ENCODE results near the gene VSTM5. TPM values are rescaled to one million over a fixed set of nuclear protein-coding genes. Genes with fewer than 3 reads are reported as not detected.

VSTM5 gene
- total RNA-seq, 1 experiment from 2014 or later: 0.35 TPM

GRCh38 chr11:93791493-93791892, 58.9 kb downstream of the VSTM5 start:
- Mint-ChIP-seq H3K4me1 (peaks cover 5% of the 10 kb centered on the region), H3K4me3 (no peak overlapping the region), H3K27ac (no peak overlapping the region), H3K36me3 (peaks cover 81% of the 10 kb centered on the region), H3K9me3 (no peaks in the 10 kb centered on the region), H3K27me3 (ENCODE audit: low read depth) (no peaks in the 10 kb centered on the region)
- CTCF ChIA-PET: no interaction called here
- POLR2A ChIA-PET: no interaction called here
- ATAC-seq (no peak), DNase-seq (ENCODE audit: low spot score) (no peak)
- TF ChIP-seq ZNF232 (CRISPR knock-in tag; IDR thresholded peaks at IDR 0.05) (no peak), ZNF263 (CRISPR knock-in tag; IDR thresholded peaks at IDR 0.05; ENCODE audit: low read depth) (no peak), KAT7 (CRISPR knock-in tag; IDR thresholded peaks at IDR 0.05; ENCODE audit: borderline replicate concordance) (no peak), OVOL2 (CRISPR knock-in tag; IDR thresholded peaks at IDR 0.05; ENCODE audit: borderline replicate concordance) (no peak), ZNF219 (CRISPR knock-in tag; IDR thresholded peaks at IDR 0.05; ENCODE audit: borderline replicate concordance) (no peak), ZNF671 (CRISPR knock-in tag; IDR thresholded peaks at IDR 0.05) (no peak), ERG (CRISPR knock-in tag; IDR thresholded peaks at IDR 0.05) (no peak), E2F4 (CRISPR knock-in tag; IDR thresholded peaks at IDR 0.05; ENCODE audit: borderline replicate concordance, low read depth) (no peak), NR3C1 (CRISPR knock-in tag; conservative IDR thresholded peaks at IDR 0.05; ENCODE audit: low read depth) (no peak), E2F5 (CRISPR knock-in tag; IDR thresholded peaks at IDR 0.05) (no peak), GRHL2 (CRISPR knock-in tag; IDR thresholded peaks at IDR 0.05; ENCODE audit: insufficient replicate concordance, severe bottlenecking) (no peak), MYBL2 (CRISPR knock-in tag; IDR thresholded peaks at IDR 0.05) (no peak), SP1 (CRISPR knock-in tag; conservative IDR thresholded peaks at IDR 0.05) (no peak), ZNF416 (CRISPR knock-in tag; IDR thresholded peaks at IDR 0.05) (no peak), FOXP4 (CRISPR knock-in tag; IDR thresholded peaks at IDR 0.05) (no peak), ZNF423 (CRISPR knock-in tag; IDR thresholded peaks at IDR 0.05) (no peak)

- H3K27me3 Mint-ChIP-seq (ENCODE audit: low read depth): no peaks in the 10 kb centered on the region
- H3K4me1 Mint-ChIP-seq: peaks cover 23% of the 10 kb centered on the region
- TF ChIP-seq ZBTB21 (CRISPR knock-in tag; IDR thresholded peaks at IDR 0.05; ENCODE audit: borderline replicate concordance) (0 out of 2 replicates have a peak, but pooled peaks have one; percentile 22), TCF7 (CRISPR knock-in tag; IDR thresholded peaks at IDR 0.05; ENCODE audit: low read depth) (no peak)
- no peaks in the 10 kb centered on the region for H3K9me3 Mint-ChIP-seq
- ATAC-seq: peak; percentile 6
- ChIA-PET CTCF (interaction anchor here (1.2 kb wide), 1 partner anchor 43 kb away, joined by 3 read pairs; the partner anchor contains the start of gene C11orf54), POLR2A (interaction anchor here (3.0 kb wide), 1 partner anchor 44 kb away, joined by 57 read pairs; the partner anchor contains the start of genes C11orf54 and TAF1D)
- DNase-seq (ENCODE audit: low spot score): no peak
- H3K36me3 Mint-ChIP-seq: peaks cover 23% of the 10 kb centered on the region
- peak overlapping the region; percentile 94 for H3K4me3 Mint-ChIP-seq
- peak overlapping the region; percentile 92 for H3K27ac Mint-ChIP-seq
Measured at GRCh38 chr11:93784935-93785360, 65.5 kb downstream of the VSTM5 start.

Data from WTC11 (cell line).